ENCODE measurements around the gene NDEL1. TPM values are rescaled to one million over a fixed set of nuclear protein-coding genes. Genes with fewer than 3 reads are reported as not detected.

Gene NDEL1
- total RNA-seq, 1 experiment from 2014 or later = 38.4 TPM

- no peaks in the 10 kb centered on the region for H3K9me3 Mint-ChIP-seq
- peak overlapping the region; percentile 10 for H3K4me2 ChIP-seq (ENCODE audit: insufficient read depth, insufficient read length, low read length)
- no peak overlapping the region for H4K91ac ChIP-seq (ENCODE audit: insufficient read length, low read depth, low read length)
- H2BK12ac ChIP-seq (ENCODE audit: insufficient read length, low read depth, low read length) = no peak overlapping the region
- H3K27ac ChIP-seq (ENCODE audit: insufficient read length, low read depth, low read length) = no peak overlapping the region
- DNase-seq = peak; percentile 95
- H3K27me3 Mint-ChIP-seq (ENCODE audit: low read depth) = peaks cover 2% of the 10 kb centered on the region; the same call in 1 of the 2 replicates
- H3K18ac ChIP-seq (ENCODE audit: insufficient read length, low read depth, low read length) = no peak overlapping the region
- no peak overlapping the region for H2BK5ac ChIP-seq (ENCODE audit: insufficient read length, low read length)
- no peak overlapping the region for H3K23ac ChIP-seq (ENCODE audit: insufficient read length, low read depth, low read length)
- H3K14ac ChIP-seq (ENCODE audit: insufficient read depth, low read length) = no peak overlapping the region
- H4K20me1 ChIP-seq (ENCODE audit: control insufficient read depth, insufficient read depth, insufficient read length) = no peaks in the 10 kb centered on the region
- no peak overlapping the region for H2AK5ac ChIP-seq (ENCODE audit: insufficient read length, low read length)
- no peak overlapping the region; a peak in 1 of 7 replicates for H3K27ac Mint-ChIP-seq
- no peaks in the 10 kb centered on the region for H3K4me1 ChIP-seq (ENCODE audit: insufficient read depth, low read length)
- H3T11ph ChIP-seq (ENCODE audit: low read length) = no peak overlapping the region
- no peak overlapping the region for H3K4ac ChIP-seq (ENCODE audit: low read depth, low read length)
- H3K79me2 ChIP-seq (ENCODE audit: insufficient read depth, low read length) = no peaks in the 10 kb centered on the region
- no peaks in the 10 kb centered on the region for H3K27me3 ChIP-seq (ENCODE audit: insufficient read depth, low read length)
- H4K8ac ChIP-seq (replicated peaks; ENCODE audit: insufficient read length, low read depth, low read length) = no peak overlapping the region
- TF ChIP-seq, protein P1, sequence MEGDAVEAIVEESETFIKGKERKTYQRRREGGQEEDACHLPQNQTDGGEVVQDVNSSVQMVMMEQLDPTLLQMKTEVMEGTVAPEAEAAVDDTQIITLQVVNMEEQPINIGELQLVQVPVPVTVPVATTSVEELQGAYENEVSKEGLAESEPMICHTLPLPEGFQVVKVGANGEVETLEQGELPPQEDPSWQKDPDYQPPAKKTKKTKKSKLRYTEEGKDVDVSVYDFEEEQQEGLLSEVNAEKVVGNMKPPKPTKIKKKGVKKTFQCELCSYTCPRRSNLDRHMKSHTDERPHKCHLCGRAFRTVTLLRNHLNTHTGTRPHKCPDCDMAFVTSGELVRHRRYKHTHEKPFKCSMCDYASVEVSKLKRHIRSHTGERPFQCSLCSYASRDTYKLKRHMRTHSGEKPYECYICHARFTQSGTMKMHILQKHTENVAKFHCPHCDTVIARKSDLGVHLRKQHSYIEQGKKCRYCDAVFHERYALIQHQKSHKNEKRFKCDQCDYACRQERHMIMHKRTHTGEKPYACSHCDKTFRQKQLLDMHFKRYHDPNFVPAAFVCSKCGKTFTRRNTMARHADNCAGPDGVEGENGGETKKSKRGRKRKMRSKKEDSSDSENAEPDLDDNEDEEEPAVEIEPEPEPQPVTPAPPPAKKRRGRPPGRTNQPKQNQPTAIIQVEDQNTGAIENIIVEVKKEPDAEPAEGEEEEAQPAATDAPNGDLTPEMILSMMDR (conservative IDR thresholded peaks at IDR 0.05) = peak; percentile 95
- H3K23me2 ChIP-seq (ENCODE audit: insufficient read length, low read depth, low read length, poor library complexity, severe bottlenecking) = no peaks in the 10 kb centered on the region
- H3K36me3 Mint-ChIP-seq (ENCODE audit: insufficient read depth in 1 of 3, low read depth in 3 of 3) = no peaks in the 10 kb centered on the region
- peaks cover 14 to 15% of the 10 kb centered on the region in 2 experiments for H3K4me1 Mint-ChIP-seq
- H2BK15ac ChIP-seq (ENCODE audit: low read depth, low read length) = no peak overlapping the region
- no peak overlapping the region for H2BK20ac ChIP-seq (ENCODE audit: low read depth, low read length, poor library complexity, severe bottlenecking)
- no peak overlapping the region for H2BK120ac ChIP-seq (ENCODE audit: low read depth, low read length, poor library complexity, severe bottlenecking)
- no CpG with 5 or more reads among the region's 19 CpGs for WGBS (ENCODE audit: extremely low coverage, insufficient read length, low lambda C conversion rate)
- H3K4me3 Mint-ChIP-seq = no peak overlapping the region
- no peak overlapping the region for H3K56ac ChIP-seq (ENCODE audit: insufficient read length, low read depth, low read length)
- no peaks in the 10 kb centered on the region for H3K9me3 ChIP-seq (ENCODE audit: control insufficient read depth, low read depth, low read length)
- H4K5ac ChIP-seq (ENCODE audit: insufficient read length, low read depth, low read length) = no peak overlapping the region
- H2AFZ ChIP-seq (ENCODE audit: low read length) = peak overlapping the region; percentile 82
- no peaks in the 10 kb centered on the region for H3K79me1 ChIP-seq (ENCODE audit: insufficient read depth, low read depth, low read length, poor library complexity, severe bottlenecking)
- H3K9ac ChIP-seq (ENCODE audit: extremely low read depth, insufficient read length, low read length) = no peak overlapping the region
These were observed 25.5 kb upstream of the NDEL1 start for GRCh38 chr17:8409966-8410882.

Data from H9 (cell line).